ENCODE measurements around the gene XPNPEP2.
"Not testable (repeated sequence)": the region's sequence is repeated elsewhere in the genome, so short reads cannot be mapped to it uniquely, and the experiment has no call there.

The XPNPEP2 gene

GRCh38 chrX:129741880-129742758 is 3.3 kb downstream of the XPNPEP2 start:
- Histone ChIP-seq H3K79me1 (ENCODE audit: low read length) (no peaks in the 10 kb centered on the region), H3K4me2 (ENCODE audit: low read length) (no peak overlapping the region), H2AK5ac (ENCODE audit: low read length) (no peak overlapping the region), H3K18ac (ENCODE audit: low read length) (peak overlapping the region; percentile 91), H3K4me1 (ENCODE audit: control insufficient read depth, low read depth, low read length) (no peaks in the 10 kb centered on the region), H3K56ac (ENCODE audit: low read length) (peak overlapping the region; percentile 22), H3K9ac (ENCODE audit: low read length) (no peak overlapping the region), H2BK5ac (ENCODE audit: low read length) (no peak overlapping the region), H3K27ac (ENCODE audit: low read depth, low read length) (no peak overlapping the region), H3K4me3 (ENCODE audit: low read length) (no peak overlapping the region), H3K4ac (ENCODE audit: low read depth, low read length) (no peak overlapping the region), H2BK15ac (replicated peaks; ENCODE audit: low read depth) (peak overlapping the region; percentile 45), H3K79me2 (ENCODE audit: control insufficient read depth, insufficient read depth, low read length) (no peaks in the 10 kb centered on the region), H3K36me3 (ENCODE audit: control insufficient read depth, insufficient read depth, low read length) (no peaks in the 10 kb centered on the region), H3K23ac (ENCODE audit: low read length) (no peak overlapping the region), H4K8ac (ENCODE audit: low read depth, low read length) (peak overlapping the region; percentile 76), H3K27me3 (ENCODE audit: insufficient read depth, low read length, poor library complexity) (no peaks in the 10 kb centered on the region), H4K5ac (ENCODE audit: low read length) (no peak overlapping the region), H2BK120ac (ENCODE audit: low read depth, low read length) (no peak overlapping the region)
- WGBS (ENCODE audit: extremely low coverage, insufficient coverage, low lambda C conversion rate) = no CpG with 5 or more reads among the region's 21 CpGs
- peak; percentile 90 for DNase-seq

GRCh38 chrX:129742759-129743152 is 4.0 kb downstream of the XPNPEP2 start:
- not testable (repeated sequence) for H2AK5ac ChIP-seq (ENCODE audit: low read length); H3K4me1 ChIP-seq (ENCODE audit: control insufficient read depth, low read depth, low read length); H2BK15ac ChIP-seq (replicated peaks; ENCODE audit: low read depth); H3K18ac ChIP-seq (ENCODE audit: low read length); H4K8ac ChIP-seq (ENCODE audit: low read depth, low read length); H3K79me2 ChIP-seq (ENCODE audit: control insufficient read depth, insufficient read depth, low read length); H3K36me3 ChIP-seq (ENCODE audit: control insufficient read depth, insufficient read depth, low read length); H3K27me3 ChIP-seq (ENCODE audit: insufficient read depth, low read length, poor library complexity); DNase-seq; H3K4ac ChIP-seq (ENCODE audit: low read depth, low read length); H2BK120ac ChIP-seq (ENCODE audit: low read depth, low read length); H4K5ac ChIP-seq (ENCODE audit: low read length); H3K9ac ChIP-seq (ENCODE audit: low read length); H3K4me3 ChIP-seq (ENCODE audit: low read length); H2BK5ac ChIP-seq (ENCODE audit: low read length); H3K4me2 ChIP-seq (ENCODE audit: low read length); H3K23ac ChIP-seq (ENCODE audit: low read length); H3K79me1 ChIP-seq (ENCODE audit: low read length); H3K56ac ChIP-seq (ENCODE audit: low read length); H3K27ac ChIP-seq (ENCODE audit: low read depth, low read length)
- no CpG with 5 or more reads among the region's 6 CpGs for WGBS (ENCODE audit: extremely low coverage, insufficient coverage, low lambda C conversion rate)

- Histone ChIP-seq H4K8ac (ENCODE audit: low read depth, low read length) (no peak overlapping the region), H4K5ac (ENCODE audit: low read length) (no peak overlapping the region), H3K4me3 (ENCODE audit: low read length) (no peak overlapping the region), H2AK5ac (ENCODE audit: low read length) (no peak overlapping the region), H3K23ac (ENCODE audit: low read length) (no peak overlapping the region), H3K4me1 (ENCODE audit: control insufficient read depth, low read depth, low read length) (no peaks in the 10 kb centered on the region), H3K27ac (ENCODE audit: low read depth, low read length) (no peak overlapping the region), H2BK120ac (ENCODE audit: low read depth, low read length) (no peak overlapping the region), H3K4ac (ENCODE audit: low read depth, low read length) (no peak overlapping the region), H3K79me2 (ENCODE audit: control insufficient read depth, insufficient read depth, low read length) (no peaks in the 10 kb centered on the region), H3K18ac (ENCODE audit: low read length) (no peak overlapping the region), H3K4me2 (ENCODE audit: low read length) (no peak overlapping the region), H2BK5ac (ENCODE audit: low read length) (no peak overlapping the region), H3K56ac (ENCODE audit: low read length) (no peak overlapping the region), H3K27me3 (ENCODE audit: insufficient read depth, low read length, poor library complexity) (no peaks in the 10 kb centered on the region), H3K79me1 (ENCODE audit: low read length) (no peaks in the 10 kb centered on the region), H2BK15ac (replicated peaks; ENCODE audit: low read depth) (no peak overlapping the region), H3K9ac (ENCODE audit: low read length) (no peak overlapping the region), H3K36me3 (ENCODE audit: control insufficient read depth, insufficient read depth, low read length) (no peaks in the 10 kb centered on the region)
- no peak for DNase-seq
- no CpG with 5 or more reads among the region's 4 CpGs for WGBS (ENCODE audit: extremely low coverage, insufficient coverage, low lambda C conversion rate)
Observed at GRCh38 chrX:129743821-129744220, 5.0 kb downstream of the XPNPEP2 start.

GRCh38 chrX:129744861-129745321 is 6.1 kb downstream of the XPNPEP2 start:
- no peak overlapping the region for H2AK5ac ChIP-seq (ENCODE audit: low read length)
- H3K4me1 ChIP-seq (ENCODE audit: control insufficient read depth, low read depth, low read length) = no peaks in the 10 kb centered on the region
- H3K79me2 ChIP-seq (ENCODE audit: control insufficient read depth, insufficient read depth, low read length) = no peaks in the 10 kb centered on the region
- H3K27ac ChIP-seq (ENCODE audit: low read depth, low read length) = no peak overlapping the region
- no peak overlapping the region for H3K56ac ChIP-seq (ENCODE audit: low read length)
- H3K4ac ChIP-seq (ENCODE audit: low read depth, low read length) = no peak overlapping the region
- no peak overlapping the region for H4K8ac ChIP-seq (ENCODE audit: low read depth, low read length)
- H3K18ac ChIP-seq (ENCODE audit: low read length) = no peak overlapping the region
- no peak overlapping the region for H2BK120ac ChIP-seq (ENCODE audit: low read depth, low read length)
- no peaks in the 10 kb centered on the region for H3K36me3 ChIP-seq (ENCODE audit: control insufficient read depth, insufficient read depth, low read length)
- H2BK15ac ChIP-seq (replicated peaks; ENCODE audit: low read depth) = no peak overlapping the region
- H3K9ac ChIP-seq (ENCODE audit: low read length) = no peak overlapping the region
- H3K4me3 ChIP-seq (ENCODE audit: low read length) = no peak overlapping the region
- H3K27me3 ChIP-seq (ENCODE audit: insufficient read depth, low read length, poor library complexity) = no peaks in the 10 kb centered on the region
- H3K23ac ChIP-seq (ENCODE audit: low read length) = no peak overlapping the region
- no CpG with 5 or more reads among the region's 10 CpGs for WGBS (ENCODE audit: extremely low coverage, insufficient coverage, low lambda C conversion rate)
- H3K79me1 ChIP-seq (ENCODE audit: low read length) = no peaks in the 10 kb centered on the region
- H3K4me2 ChIP-seq (ENCODE audit: low read length) = no peak overlapping the region
- DNase-seq = no peak
- no peak overlapping the region for H4K5ac ChIP-seq (ENCODE audit: low read length)
- H2BK5ac ChIP-seq (ENCODE audit: low read length) = no peak overlapping the region

- no peaks in the 10 kb centered on the region for H3K4me1 ChIP-seq (ENCODE audit: control insufficient read depth, low read depth, low read length)
- H3K27me3 ChIP-seq (ENCODE audit: insufficient read depth, low read length, poor library complexity) = no peaks in the 10 kb centered on the region
- H3K4me2 ChIP-seq (ENCODE audit: low read length) = no peak overlapping the region
- H3K4me3 ChIP-seq (ENCODE audit: low read length) = no peak overlapping the region
- H4K8ac ChIP-seq (ENCODE audit: low read depth, low read length) = no peak overlapping the region
- no peaks in the 10 kb centered on the region for H3K79me1 ChIP-seq (ENCODE audit: low read length)
- no peaks in the 10 kb centered on the region for H3K79me2 ChIP-seq (ENCODE audit: control insufficient read depth, insufficient read depth, low read length)
- H3K18ac ChIP-seq (ENCODE audit: low read length) = no peak overlapping the region
- H3K27ac ChIP-seq (ENCODE audit: low read depth, low read length) = no peak overlapping the region
- no peak overlapping the region for H4K5ac ChIP-seq (ENCODE audit: low read length)
- no peak overlapping the region for H3K4ac ChIP-seq (ENCODE audit: low read depth, low read length)
- no peak overlapping the region for H3K56ac ChIP-seq (ENCODE audit: low read length)
- H3K9ac ChIP-seq (ENCODE audit: low read length) = no peak overlapping the region
- WGBS (ENCODE audit: extremely low coverage, insufficient coverage, low lambda C conversion rate) = no CpG with 5 or more reads among the region's 7 CpGs
- H3K36me3 ChIP-seq (ENCODE audit: control insufficient read depth, insufficient read depth, low read length) = no peaks in the 10 kb centered on the region
- no peak overlapping the region for H2AK5ac ChIP-seq (ENCODE audit: low read length)
- no peak for DNase-seq
- H2BK5ac ChIP-seq (ENCODE audit: low read length) = no peak overlapping the region
- no peak overlapping the region for H2BK120ac ChIP-seq (ENCODE audit: low read depth, low read length)
- no peak overlapping the region for H3K23ac ChIP-seq (ENCODE audit: low read length)
- no peak overlapping the region for H2BK15ac ChIP-seq (replicated peaks; ENCODE audit: low read depth)
Observed at GRCh38 chrX:129746557-129747470, 8.0 kb downstream of the XPNPEP2 start.
